ENCODE measurements around the gene TEX12.
"Not testable (repeated sequence)": the region's sequence is repeated elsewhere in the genome, so short reads cannot be mapped to it uniquely, and the experiment has no call there.

The TEX12 gene, protein sequence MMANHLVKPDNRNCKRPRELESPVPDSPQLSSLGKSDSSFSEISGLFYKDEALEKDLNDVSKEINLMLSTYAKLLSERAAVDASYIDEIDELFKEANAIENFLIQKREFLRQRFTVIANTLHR

DNA sequence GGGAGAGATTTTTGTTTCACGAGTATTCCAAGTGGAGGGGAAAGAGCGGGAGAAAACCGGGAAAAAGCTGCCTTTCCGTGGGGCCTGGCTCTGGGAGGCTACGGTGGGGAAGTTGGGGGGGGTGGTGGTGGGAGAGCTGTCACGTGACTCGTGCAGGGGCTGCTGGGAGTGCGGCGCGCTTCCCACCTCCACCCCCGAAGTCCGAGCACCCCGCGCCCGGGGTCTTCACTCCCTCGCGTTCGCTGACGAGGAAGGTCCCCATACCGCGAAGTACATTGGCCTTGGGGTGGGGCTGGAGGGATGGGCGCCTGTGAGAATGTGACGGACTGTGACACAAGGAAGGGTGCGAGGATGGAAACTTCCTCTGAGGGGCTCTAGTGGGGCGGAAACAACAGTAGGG is at the start of gene TEX12:
TSS of gene TEX12 (plus strand) at position 228 of the 400 bp plus-strand sequence. CDS start 1,897 bp downstream, outside the sequence.
- DNase-seq = no peak
- in situ Hi-C loops (cut with HindIII; ENCODE audit: low pct_ligation_motif_present, low pct_unique_long_range_greater_than_20kb, low sequenced_read_pairs) = no loop called here

DNA sequence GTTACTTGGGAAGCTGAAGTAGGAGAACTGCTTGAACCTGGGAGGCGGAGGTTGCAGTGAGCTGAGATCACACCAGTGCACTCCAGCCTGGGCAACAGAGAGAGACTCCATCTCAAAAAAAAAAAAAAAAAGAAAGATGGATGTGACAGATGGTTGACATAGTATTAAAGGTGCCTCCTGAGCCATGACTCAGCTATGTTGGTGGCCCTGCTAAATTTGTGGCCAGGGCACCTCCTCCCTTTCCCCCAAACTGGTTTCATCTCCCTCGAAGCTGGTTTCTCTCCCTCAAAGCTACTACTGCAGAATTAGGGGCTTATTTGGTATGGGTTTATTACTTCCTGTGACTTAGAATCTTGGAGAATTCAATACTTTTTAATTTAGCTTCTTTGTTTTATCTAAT is 49.0 kb upstream of the TEX12 start:
- in situ Hi-C loops (cut with HindIII; ENCODE audit: low pct_ligation_motif_present, low pct_unique_long_range_greater_than_20kb, low sequenced_read_pairs) = no loop called here
- no peak for DNase-seq

DNA sequence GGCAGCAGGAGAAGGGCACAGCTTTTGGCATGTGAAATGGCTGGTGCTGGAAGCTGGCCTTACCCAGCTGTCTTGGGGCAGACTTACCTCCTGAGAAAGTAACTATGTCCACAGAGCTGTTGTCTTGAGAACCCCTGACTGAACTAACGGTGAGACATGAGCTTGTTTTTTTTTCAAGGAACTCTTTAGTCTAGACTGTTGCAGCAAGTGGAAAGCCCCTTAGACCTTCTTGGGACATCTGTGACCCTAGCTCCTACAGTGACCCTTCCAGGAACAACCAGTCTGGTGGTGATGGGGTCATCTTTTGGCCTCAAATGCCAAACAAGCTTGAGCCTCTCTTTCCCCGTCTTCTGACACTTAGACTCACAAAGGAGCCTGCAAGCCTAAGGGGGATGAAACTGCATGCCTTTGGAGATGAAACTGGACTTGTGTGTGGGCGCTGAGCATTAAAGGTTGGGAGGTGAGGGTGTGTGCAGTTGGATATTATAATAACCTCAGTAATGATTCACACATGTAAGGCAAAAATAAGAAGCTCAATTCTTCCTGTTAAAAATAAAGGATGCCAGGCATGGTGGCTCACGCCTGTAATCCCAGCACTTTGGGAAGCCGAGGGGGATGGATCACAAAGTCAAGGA is 45.1 kb upstream of the TEX12 start:
- no peak for DNase-seq
- in situ Hi-C loops (cut with HindIII; ENCODE audit: low pct_ligation_motif_present, low pct_unique_long_range_greater_than_20kb, low sequenced_read_pairs) = no loop called here

DNA sequence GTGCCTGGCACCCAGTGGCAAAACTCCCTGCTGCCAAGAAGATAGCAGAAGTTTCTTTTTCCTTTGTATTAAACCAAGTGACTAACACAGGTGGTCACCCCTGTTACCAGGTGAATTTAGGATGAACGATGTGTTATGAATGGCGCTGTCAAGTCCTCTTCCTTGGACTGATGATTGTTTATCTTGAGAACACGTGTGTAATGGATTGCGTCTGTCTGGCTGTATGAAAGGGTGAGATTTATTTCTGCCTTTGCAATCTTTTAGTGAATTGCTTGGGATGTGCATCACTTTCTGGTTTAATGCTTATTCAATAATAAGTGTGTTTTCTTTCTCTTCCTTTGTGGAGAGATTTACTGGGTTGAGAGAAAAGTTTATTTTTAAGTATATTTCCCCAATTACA is 44.0 kb upstream of the TEX12 start:
- in situ Hi-C loops (cut with HindIII; ENCODE audit: low pct_ligation_motif_present, low pct_unique_long_range_greater_than_20kb, low sequenced_read_pairs) = no loop called here
- no peak for DNase-seq

DNA sequence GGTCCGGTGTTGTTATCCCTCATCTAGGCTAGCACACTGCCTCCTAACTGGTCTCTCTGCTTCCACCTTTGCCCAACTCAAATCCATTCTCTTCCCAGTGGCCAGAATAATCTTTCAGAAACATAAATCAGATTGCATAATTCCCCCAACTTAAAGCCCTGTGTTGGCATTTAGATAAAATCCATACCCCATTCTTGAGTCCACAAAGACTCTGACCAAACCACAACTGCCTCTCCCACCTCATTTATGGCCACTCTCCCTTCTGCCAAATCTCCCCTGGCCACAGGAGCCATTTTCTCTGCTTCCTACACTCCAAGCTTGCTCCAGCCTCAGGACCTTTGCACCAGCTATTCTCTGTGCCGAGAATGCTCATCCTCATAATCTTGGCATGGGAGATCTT is 40.1 kb upstream of the TEX12 start:
- in situ Hi-C loops (cut with HindIII; ENCODE audit: low pct_ligation_motif_present, low pct_unique_long_range_greater_than_20kb, low sequenced_read_pairs) = no loop called here
- no peak for DNase-seq

DNA sequence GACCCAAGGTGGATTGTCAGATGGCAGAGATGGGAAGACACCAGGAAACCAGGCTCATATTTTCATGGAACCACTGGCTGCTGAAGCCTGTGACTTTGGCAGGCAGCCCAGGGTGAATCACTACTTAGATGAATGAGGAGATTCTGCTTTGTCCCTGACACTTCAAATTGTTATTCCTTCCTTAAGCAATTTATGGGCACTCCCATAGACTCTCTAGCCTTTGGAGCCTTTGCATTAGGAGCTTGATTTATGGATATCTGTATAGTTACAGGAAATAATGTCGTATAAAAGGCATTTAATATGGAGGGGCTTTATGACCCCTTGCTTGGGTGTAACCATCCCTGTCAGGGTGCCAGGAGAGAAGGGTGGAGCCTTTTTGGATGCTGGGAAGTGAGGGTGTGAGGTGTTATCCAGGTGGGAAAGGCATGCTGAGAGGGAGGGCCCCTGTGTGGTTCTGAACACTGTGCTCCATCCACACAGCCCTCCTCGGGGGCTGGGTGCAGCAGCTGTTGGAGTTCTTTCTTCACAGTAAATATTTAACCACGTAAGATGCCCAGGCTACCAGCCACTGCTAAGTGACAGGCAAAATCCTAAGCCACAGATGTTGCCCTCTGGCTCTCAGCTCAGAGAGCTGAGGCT is 38.6 kb upstream of the TEX12 start:
- DNase-seq = peak; percentile 79
- in situ Hi-C loops (cut with HindIII; ENCODE audit: low pct_ligation_motif_present, low pct_unique_long_range_greater_than_20kb, low sequenced_read_pairs) = no loop called here

DNA sequence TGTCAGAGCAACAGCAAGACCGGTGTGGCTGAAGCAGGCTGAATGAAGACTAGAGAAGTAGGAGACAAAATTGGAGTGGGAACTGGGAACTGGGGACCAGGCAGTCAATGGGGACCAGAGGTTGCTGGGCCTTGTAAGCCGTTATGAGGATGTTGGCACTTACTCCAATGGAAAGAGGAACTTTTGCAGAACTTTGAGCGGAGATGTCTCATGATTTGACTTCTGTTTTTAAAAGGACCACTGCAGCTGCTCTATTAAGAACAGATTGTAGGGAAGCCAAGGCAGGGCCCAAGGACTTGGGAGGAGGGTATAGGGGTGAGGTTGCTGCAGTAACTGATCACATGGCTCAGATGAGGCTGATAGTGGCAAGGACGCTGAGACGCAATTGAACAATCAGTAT is 37.5 kb upstream of the TEX12 start:
- in situ Hi-C loops (cut with HindIII; ENCODE audit: low pct_ligation_motif_present, low pct_unique_long_range_greater_than_20kb, low sequenced_read_pairs) = no loop called here
- DNase-seq = no peak

DNA sequence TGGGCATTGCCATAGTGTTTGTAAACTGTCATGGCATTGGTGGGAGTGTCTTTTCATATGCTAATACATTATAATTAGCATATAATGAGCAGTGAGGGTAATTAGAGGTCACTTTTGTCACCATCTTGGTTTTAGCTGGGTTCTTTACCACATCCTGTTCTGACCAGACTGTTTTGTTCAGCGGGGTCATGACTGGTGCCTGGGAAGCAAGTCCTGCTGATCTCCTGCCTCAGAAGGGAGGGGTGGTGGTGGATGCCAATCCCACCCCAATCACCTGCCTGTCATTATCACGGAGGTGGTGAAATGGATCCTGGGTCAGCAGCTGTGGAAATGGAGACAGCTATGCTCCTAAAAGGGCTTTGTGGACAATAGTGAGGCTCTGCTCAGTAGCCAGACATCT is 34.4 kb upstream of the TEX12 start:
- DNase-seq = no peak
- in situ Hi-C loops (cut with HindIII; ENCODE audit: low pct_ligation_motif_present, low pct_unique_long_range_greater_than_20kb, low sequenced_read_pairs) = no loop called here

DNA sequence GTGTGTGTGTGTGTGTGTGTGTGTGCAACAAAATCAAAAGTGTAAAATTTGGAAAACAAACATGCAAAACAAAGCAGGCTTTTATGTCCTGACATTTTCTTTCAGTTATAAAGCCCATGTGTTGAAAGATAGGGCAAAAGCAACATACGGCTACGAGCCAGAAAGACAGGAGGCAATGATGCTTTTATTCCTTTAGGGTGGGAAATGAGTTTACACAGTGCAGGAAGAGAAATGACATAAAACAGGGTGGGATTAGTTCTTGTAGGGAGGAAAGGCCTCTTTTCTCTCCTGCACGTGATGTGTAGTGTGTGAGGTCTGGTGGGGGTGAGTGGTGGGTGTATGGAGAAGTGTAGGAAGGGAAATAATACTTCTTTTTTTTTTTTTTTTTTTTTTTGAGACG is 32.7 kb upstream of the TEX12 start:
- DNase-seq = no peak
- in situ Hi-C loops (cut with HindIII; ENCODE audit: low pct_ligation_motif_present, low pct_unique_long_range_greater_than_20kb, low sequenced_read_pairs) = no loop called here

DNA sequence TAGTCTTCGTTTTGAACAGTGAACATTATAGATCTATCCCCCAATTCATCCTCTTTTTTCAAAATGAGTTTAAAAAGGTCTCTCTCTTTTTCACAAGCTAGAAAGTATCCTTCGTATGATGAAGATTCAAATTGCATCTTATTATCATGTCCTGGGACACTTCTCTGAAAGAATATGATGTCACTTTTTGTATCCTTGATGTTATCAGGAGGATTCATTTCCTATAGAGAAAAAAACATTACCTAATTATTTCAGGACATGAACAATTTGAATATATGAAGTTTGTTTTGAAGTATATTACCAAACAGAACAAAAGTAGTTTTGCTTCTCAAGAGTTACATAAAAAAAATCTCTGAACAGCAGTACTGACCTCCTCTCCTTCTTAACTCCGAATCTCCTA is 23.6 kb upstream of the TEX12 start:
- DNase-seq = no peak
- in situ Hi-C loops (cut with HindIII; ENCODE audit: low pct_ligation_motif_present, low pct_unique_long_range_greater_than_20kb, low sequenced_read_pairs) = no loop called here

DNA sequence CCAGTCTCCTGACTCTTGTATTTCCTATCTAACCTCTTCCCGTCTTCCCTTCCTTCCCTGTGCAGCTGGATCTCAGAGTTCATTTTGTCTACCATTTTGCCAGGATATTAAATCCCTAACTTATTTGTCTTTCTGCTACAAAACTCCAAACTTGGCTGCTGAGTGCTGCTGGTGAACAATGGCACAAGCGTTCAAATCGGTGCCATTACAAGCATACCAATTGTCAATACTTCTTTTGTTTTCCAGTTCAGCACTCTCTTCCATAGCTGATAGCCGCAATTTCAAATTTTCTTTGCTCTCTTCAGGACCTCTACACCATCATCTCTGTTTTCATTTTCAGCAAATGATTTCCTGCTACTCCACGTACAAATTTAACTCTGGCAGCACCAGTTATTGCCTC is 16.7 kb upstream of the TEX12 start:
- in situ Hi-C loops (cut with HindIII; ENCODE audit: low pct_ligation_motif_present, low pct_unique_long_range_greater_than_20kb, low sequenced_read_pairs) = no loop called here
- DNase-seq = no peak

DNA sequence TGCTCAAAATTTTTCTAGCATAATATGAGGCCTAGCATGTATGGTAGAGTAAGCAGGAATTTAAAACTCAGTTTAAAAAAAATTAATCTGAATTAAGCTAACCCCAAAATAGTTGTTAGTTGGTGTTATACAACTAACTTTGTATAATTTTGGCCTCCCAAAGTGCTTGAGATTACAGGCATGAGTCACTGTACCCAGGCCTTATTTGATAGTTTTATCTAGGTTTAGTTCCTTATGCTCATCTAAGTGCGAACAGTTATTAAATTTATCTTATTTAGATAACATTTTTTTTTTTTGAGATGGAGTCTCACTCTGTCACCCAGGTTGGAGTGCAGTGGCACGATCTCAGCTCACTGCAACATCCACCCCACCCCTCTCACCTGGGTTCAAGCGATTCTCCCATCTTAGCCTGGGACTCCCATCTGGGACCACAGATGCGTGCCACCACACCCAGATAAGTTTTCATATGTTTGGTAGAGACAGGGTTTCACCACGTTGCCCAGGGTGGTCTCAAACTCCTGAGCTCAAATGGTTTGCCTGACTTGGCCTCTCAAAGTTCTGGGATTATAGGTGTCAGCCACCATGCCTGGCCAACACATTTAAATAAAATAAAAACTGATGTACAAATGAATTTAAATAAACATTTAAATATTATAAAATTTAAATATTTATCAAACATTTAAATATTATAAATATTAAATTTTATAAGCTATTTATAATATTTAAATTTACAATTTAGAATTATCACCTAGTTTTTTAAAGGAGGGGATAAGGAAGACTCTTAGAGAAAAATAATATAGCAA is 10.8 kb upstream of the TEX12 start:
- no peak for DNase-seq
- in situ Hi-C loops (cut with HindIII; ENCODE audit: low pct_ligation_motif_present, low pct_unique_long_range_greater_than_20kb, low sequenced_read_pairs) = no loop called here

DNA sequence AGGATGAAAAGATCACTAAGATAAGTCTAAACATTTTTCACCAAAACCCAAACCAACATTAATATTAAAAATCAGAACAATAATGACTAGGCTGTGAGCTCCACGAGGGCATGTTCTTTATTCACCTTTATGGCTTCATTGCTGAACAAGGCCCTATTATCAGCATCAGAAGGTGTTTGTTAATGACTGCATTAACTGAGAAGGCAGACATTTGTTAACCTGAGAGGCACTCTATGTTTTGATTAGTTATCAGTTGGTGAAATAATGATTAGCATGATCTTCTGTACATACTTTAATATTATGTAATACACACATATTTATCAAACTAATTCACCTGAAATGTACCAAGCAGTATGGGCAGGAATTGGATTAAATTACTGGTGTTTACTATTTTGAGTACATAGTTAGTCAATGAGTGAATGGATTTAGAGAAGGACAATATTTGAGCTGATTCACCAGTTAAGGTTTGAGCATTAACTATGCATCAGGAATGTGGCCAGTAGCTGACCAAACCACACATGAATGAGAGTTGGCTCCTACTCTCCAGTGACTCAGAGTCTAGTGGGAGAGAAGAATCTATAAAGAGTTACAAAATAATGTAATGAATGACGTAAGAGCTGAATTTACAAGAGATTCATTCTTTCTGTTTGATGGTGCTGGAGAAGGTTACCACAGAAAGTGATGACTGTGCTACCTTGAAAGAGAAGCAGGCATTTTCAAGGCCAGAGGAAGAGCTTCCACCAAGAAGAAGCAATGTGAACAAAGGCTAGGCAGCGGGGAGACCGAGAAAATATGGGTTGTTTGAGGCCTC is 10.0 kb upstream of the TEX12 start:
- in situ Hi-C loops (cut with HindIII; ENCODE audit: low pct_ligation_motif_present, low pct_unique_long_range_greater_than_20kb, low sequenced_read_pairs) = no loop called here
- peak; percentile 98 for DNase-seq

DNA sequence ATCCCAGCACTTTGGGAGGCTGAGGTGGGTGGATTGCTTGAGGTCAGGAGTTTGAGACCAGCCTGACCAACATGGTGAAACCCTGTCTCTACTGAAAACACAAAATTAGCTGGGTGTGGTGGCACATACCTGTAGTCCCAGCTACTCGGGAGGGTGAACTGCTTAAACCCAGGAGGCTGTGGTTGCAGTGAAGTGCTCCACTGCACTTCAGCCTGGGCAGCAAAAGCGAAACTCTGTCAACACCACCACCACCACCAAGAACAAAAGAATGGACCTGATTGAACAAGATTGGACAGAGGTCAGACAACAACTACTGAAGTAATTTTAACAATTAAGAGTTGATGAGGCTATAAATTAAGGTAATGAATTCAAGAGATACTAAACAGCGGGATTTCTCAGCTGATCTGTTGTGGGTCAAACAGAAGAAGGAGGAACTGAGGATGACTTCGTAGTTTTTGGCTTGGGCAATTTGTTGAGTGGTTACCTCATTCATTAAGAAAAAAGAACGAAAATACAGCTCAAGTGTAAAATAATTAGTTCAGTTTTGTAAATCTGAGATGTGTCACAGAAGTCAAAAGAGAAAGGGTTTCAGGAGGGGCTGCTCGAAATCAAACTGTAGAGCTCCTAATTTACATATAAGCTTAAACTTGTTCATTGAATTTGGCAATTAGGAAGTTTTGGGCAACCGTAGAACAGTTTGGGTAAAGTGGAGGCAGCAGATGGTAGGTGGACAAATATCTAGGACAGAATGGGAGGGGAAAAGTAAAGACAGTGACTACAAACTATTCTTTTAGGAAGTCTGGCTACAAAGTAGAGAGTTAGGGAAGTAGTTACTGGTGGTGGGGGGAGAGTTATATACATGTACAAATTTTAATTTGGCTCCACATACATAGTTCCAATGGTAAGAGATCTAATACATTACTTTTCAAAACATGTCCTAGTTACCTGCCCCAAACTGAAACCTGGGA is 7.8 kb upstream of the TEX12 start:
- peak; percentile 23 for DNase-seq
- in situ Hi-C loops (cut with HindIII; ENCODE audit: low pct_ligation_motif_present, low pct_unique_long_range_greater_than_20kb, low sequenced_read_pairs) = no loop called here

DNA sequence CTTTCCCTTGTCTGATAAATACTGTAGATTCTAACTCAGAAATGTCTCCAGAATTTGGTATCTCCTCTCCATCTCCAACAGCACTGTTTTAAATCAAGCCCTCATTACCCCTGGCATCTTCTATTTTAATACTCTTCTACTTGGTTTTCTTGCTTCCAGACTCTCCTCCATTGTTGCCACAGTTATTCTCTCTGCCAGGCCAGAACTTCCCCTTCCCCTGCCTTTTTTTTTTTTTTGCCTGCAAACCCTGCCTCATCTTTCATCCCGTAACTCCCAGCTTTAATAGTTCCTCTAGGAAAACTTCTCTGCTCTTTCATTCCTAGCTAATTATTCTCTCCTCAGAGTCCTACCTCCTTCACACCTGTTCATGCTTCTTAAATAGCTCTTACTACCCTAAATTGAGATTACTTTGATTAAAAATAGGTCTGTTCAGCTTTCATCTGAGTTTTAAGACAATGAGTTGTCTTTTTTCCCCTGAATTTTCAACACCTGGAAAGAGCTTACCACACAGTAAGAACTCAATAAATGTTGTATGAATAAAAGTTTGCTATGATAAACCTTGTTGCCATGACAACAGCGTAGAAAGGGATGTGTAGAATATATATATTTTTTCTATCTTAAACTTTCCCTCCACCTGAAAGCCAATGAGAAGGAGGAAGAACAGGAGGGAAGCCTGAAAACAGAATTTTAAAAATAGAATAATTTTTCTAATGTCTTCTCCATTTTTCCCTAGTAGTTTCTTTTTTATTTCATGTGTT is 6.9 kb upstream of the TEX12 start:
- DNase-seq = no peak
- in situ Hi-C loops (cut with HindIII; ENCODE audit: low pct_ligation_motif_present, low pct_unique_long_range_greater_than_20kb, low sequenced_read_pairs) = no loop called here

DNA sequence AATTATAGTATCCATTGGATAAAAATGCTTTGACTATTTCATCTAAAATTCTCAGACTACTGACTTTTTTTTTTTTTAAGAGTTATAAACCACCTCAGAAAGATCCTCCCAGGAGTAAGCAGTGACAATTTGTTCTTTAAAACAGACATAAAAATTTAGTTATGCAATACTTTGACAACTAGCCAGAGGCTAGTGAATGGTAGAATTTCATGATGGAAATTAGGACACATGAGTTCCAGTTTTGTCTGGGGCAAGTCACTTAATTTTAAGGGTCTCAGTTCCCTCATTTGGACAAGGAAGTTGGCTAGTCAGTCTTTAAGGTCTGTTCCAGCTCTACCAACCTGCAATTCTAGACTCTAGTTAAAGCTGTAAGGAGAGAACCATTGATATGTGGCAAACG is 6.2 kb upstream of the TEX12 start:
- in situ Hi-C loops (cut with HindIII; ENCODE audit: low pct_ligation_motif_present, low pct_unique_long_range_greater_than_20kb, low sequenced_read_pairs) = no loop called here
- DNase-seq = no peak

DNA sequence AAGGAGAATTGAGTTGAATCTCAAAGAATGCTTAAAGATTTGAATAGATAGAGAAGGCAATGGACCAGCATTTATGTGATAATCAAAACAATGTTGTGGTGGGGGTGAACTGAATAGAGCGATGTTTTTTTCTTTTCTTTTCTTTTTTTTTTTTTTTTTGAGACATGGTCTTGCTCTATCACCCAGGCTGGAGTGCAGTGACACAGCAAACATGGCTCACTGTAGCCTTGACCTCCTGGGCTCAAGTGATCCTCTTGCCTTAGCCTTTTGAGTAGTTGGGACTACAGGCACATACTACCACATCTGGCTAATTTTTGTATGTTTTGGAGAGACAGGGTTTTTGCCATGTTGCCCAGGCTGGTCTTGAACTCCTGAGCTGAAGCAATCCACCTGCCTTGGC is 5.0 kb upstream of the TEX12 start:
- in situ Hi-C loops (cut with HindIII; ENCODE audit: low pct_ligation_motif_present, low pct_unique_long_range_greater_than_20kb, low sequenced_read_pairs); DNase-seq: not testable (repeated sequence)
